H9 (cell line): ENCODE measurements around the gene VTCN1. TPM values are rescaled to one million over a fixed set of nuclear protein-coding genes. Genes with fewer than 3 reads are reported as not detected.

Source experiments
- DNase-seq: peaks from one replicate; pipeline ENCODE4 v3.0.0-alpha.2; 2017
- H2AFZ ChIP-seq: one replicate; pipeline ENCODE4 v1.6.1; 2013; ENCODE audit warnings: mild to moderate bottlenecking, low read length, control low read depth, moderate library complexity
- H2AK5ac ChIP-seq: 2 replicates; pipeline ENCODE4 v1.6.1; 2013; ENCODE audit warnings: low read length, control low read depth, mixed read lengths; ENCODE audit not compliant: insufficient read length
- H2BK120ac ChIP-seq: one replicate; pipeline ENCODE4 v1.6.1; 2013; ENCODE audit warnings: low read depth, mild to moderate bottlenecking, low read length, control low read depth, inconsistent platforms; ENCODE audit not compliant: poor library complexity, severe bottlenecking
- H2BK12ac ChIP-seq: 2 replicates; pipeline ENCODE4 v1.6.1; 2013; ENCODE audit warnings: low read length, control low read depth, mixed read lengths, low read depth; ENCODE audit not compliant: insufficient read length
- H2BK15ac ChIP-seq: 2 replicates; pipeline ENCODE4 v1.6.1; 2013; ENCODE audit warnings: low read depth, low read length, control low read depth
- H2BK20ac ChIP-seq: one replicate; pipeline ENCODE4 v1.6.1; 2013; ENCODE audit warnings: low read depth, mild to moderate bottlenecking, low read length, control low read depth, inconsistent platforms; ENCODE audit not compliant: poor library complexity, severe bottlenecking
- H2BK5ac ChIP-seq: 2 replicates; pipeline ENCODE4 v1.6.1; 2013; ENCODE audit warnings: low read length, control low read depth, mixed read lengths; ENCODE audit not compliant: insufficient read length
- H3K14ac ChIP-seq: 2 replicates; pipeline ENCODE4 v1.6.1; 2013; ENCODE audit warnings: low read length, control low read depth; ENCODE audit not compliant: insufficient read depth
- H3K18ac ChIP-seq: 2 replicates; pipeline ENCODE4 v1.6.1; 2013; ENCODE audit warnings: low read depth, mild to moderate bottlenecking, mixed read lengths, low read length, control low read depth; ENCODE audit not compliant: insufficient read length
- H3K23ac ChIP-seq: 2 replicates; pipeline ENCODE4 v1.6.1; 2013; ENCODE audit warnings: low read length, control low read depth, mixed read lengths, low read depth; ENCODE audit not compliant: insufficient read length
- H3K23me2 ChIP-seq: 2 replicates; pipeline ENCODE4 v1.6.1; 2013; ENCODE audit warnings: low read depth, mild to moderate bottlenecking, mixed read lengths, low read length, control low read depth; ENCODE audit not compliant: insufficient read length, poor library complexity, severe bottlenecking
- H3K27ac ChIP-seq: 2 replicates; pipeline ENCODE4 v1.5.1; 2013; ENCODE audit warnings: low read length, control low read depth, mixed read lengths, low read depth; ENCODE audit not compliant: insufficient read length
- H3K27me3 ChIP-seq: 2 replicates; pipeline ENCODE4 v1.6.1; 2013; ENCODE audit warnings: low read length, control low read depth, inconsistent platforms; ENCODE audit not compliant: insufficient read depth
- H3K4ac ChIP-seq: 2 replicates; pipeline ENCODE4 v1.6.1; 2013; ENCODE audit warnings: low read depth, mild to moderate bottlenecking, control low read depth, inconsistent platforms, low read length, moderate library complexity
- H3K4me1 ChIP-seq: 2 replicates; pipeline ENCODE4 v1.6.1; 2013; ENCODE audit warnings: low read length, control low read depth, inconsistent platforms; ENCODE audit not compliant: insufficient read depth
- H3K4me2 ChIP-seq: 2 replicates; pipeline ENCODE4 v1.6.1; 2013; ENCODE audit warnings: low read length, control low read depth, mixed read lengths; ENCODE audit not compliant: insufficient read length, insufficient read depth
- H3K56ac ChIP-seq: 2 replicates; pipeline ENCODE4 v1.6.1; 2013; ENCODE audit warnings: low read depth, mild to moderate bottlenecking, mixed read lengths, low read length, control low read depth; ENCODE audit not compliant: insufficient read length
- H3K79me1 ChIP-seq: 2 replicates; pipeline ENCODE4 v1.6.1; 2013; ENCODE audit warnings: low read depth, mild to moderate bottlenecking, moderate library complexity, low read length, control low read depth, inconsistent platforms; ENCODE audit not compliant: insufficient read depth, poor library complexity, severe bottlenecking
- H3K79me2 ChIP-seq: 2 replicates; pipeline ENCODE4 v1.6.1; 2013; ENCODE audit warnings: low read length, control low read depth, inconsistent platforms; ENCODE audit not compliant: insufficient read depth
- H3K9ac ChIP-seq: 2 replicates; pipeline ENCODE4 v1.6.1; 2013; ENCODE audit warnings: low read length, control low read depth, mixed read lengths; ENCODE audit not compliant: insufficient read length; ENCODE audit errors: extremely low read depth
- H3K9me3 ChIP-seq: one replicate; pipeline ENCODE4 v1.6.1; 2013; ENCODE audit warnings: low read depth, low read length, inconsistent platforms; ENCODE audit not compliant: control insufficient read depth
- H3T11ph ChIP-seq: one replicate; pipeline ENCODE4 v1.6.1; 2013; ENCODE audit warnings: mild to moderate bottlenecking, low read length, control low read depth, inconsistent platforms
- H4K20me1 ChIP-seq: one replicate; pipeline ENCODE4 v1.6.1; 2013; ENCODE audit not compliant: control insufficient read depth, insufficient read length, insufficient read depth
- H4K5ac ChIP-seq: 2 replicates; pipeline ENCODE4 v1.6.1; 2013; ENCODE audit warnings: low read depth, mild to moderate bottlenecking, mixed read lengths, low read length, control low read depth; ENCODE audit not compliant: insufficient read length
- H4K8ac ChIP-seq: replicated peaks from 2 replicates; pipeline ENCODE4 v1.6.1; 2013; ENCODE audit warnings: low read length, control low read depth, mixed read lengths, low read depth; ENCODE audit not compliant: insufficient read length
- H4K91ac ChIP-seq: 2 replicates; pipeline ENCODE4 v1.6.1; 2013; ENCODE audit warnings: low read depth, mild to moderate bottlenecking, moderate library complexity, mixed read lengths, low read length, control low read depth; ENCODE audit not compliant: insufficient read length
- H3K27ac Mint-ChIP-seq, 3 experiments: 2 replicates in 2 of 3; 3 replicates in 1 of 3; pipeline ENCODE4 v1.8.0; 2020 to 2021; ENCODE audit warnings: mixed read lengths in 3 of 3, mild to moderate bottlenecking in 1 of 3, moderate library complexity in 1 of 3
- H3K27me3 Mint-ChIP-seq: 2 replicates; pipeline ENCODE4 v1.8.0; 2021; ENCODE audit warnings: low read depth, mild to moderate bottlenecking, moderate library complexity, mixed read lengths
- H3K36me3 Mint-ChIP-seq, 3 experiments: 2 replicates in 2 of 3; 3 replicates in 1 of 3; pipeline ENCODE4 v1.8.0; 2020 to 2021; ENCODE audit warnings: low read depth in 3 of 3, mixed read lengths in 3 of 3; ENCODE audit not compliant: insufficient read depth in 1 of 3
- H3K4me1 Mint-ChIP-seq, 2 experiments: 2 replicates each; pipeline ENCODE4 v1.8.0; 2020; ENCODE audit warnings: mixed read lengths in 2 of 2
- H3K4me3 Mint-ChIP-seq, 2 experiments: 2 replicates in 1 of 2; 3 replicates in 1 of 2; pipeline ENCODE4 v1.8.0; 2020 to 2021; ENCODE audit warnings: mild to moderate bottlenecking in 2 of 2, mixed read lengths in 2 of 2, moderate library complexity in 1 of 2
- H3K9me3 Mint-ChIP-seq, 2 experiments: 2 replicates in 1 of 2; 3 replicates in 1 of 2; pipeline ENCODE4 v1.8.0; 2020; ENCODE audit warnings: mild to moderate bottlenecking in 2 of 2, mixed read lengths in 2 of 2, moderate library complexity in 1 of 2
- WGBS: extraction: QIAGEN DNeasy Blood & Tissue Kit; methylation state at CpG from one replicate; pipeline ENCODE4 v1.1.7; 2013; ENCODE audit warnings: missing lambda C conversion rate, low lambda C conversion rate, mixed read lengths; ENCODE audit not compliant: insufficient read length; ENCODE audit errors: extremely low coverage; 5-methylcytosine and 5-hydroxymethylcytosine counted together
- total RNA-seq: library from RNA; stranded (reverse); gene quantifications from 2 replicates; pipeline ENCODE4 v1.2.1, GENCODE V29; 2021
- TF ChIP-seq, protein P1 (sequence below): fragments of 200-600 bp; sonication (generic); conservative IDR thresholded peaks from 3 replicates; pipeline ENCODE4 v1.8.0; 2021; ENCODE audit warnings: antibody characterized with exemption, mild to moderate bottlenecking

The VTCN1 gene
- total RNA-seq, 1 experiment from 2014 or later: 0.33 TPM

DNA sequence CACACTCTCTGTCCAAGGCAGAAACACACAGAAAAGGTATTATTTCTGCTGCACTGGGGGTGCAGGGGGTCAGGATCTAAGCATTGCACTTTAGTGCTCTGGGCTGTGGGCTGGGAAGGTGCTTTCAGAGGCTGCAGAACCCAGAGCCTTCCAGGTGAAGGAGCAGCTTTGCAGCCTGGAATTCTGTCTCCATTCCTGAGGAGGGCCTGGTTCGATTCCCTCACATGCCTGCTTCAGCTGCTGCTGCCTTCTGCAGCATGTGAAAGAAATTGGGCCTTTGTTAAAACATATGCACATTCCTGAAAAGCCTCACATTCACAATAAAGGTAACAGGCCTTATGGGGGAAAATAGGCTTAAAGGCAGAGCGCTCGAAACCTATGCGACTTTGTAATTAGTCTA is 35.9 kb downstream of the VTCN1 start:
- Histone ChIP-seq H3K27me3 (no peaks in the 10 kb centered on the region), H4K5ac (no peak overlapping the region), H3K14ac (no peak overlapping the region), H3K79me1 (no peaks in the 10 kb centered on the region), H2BK120ac (no peak overlapping the region), H3K4me1 (peaks cover 3% of the 10 kb centered on the region; the same call in 1 of the 2 replicates), H3K9me3 (no peaks in the 10 kb centered on the region), H2AK5ac (no peak overlapping the region), H3K27ac (no peak overlapping the region), H3K9ac (no peak overlapping the region), H3K18ac (no peak overlapping the region), H3K56ac (no peak overlapping the region), H3K4me2 (no peak overlapping the region), H3T11ph (no peak overlapping the region), H4K91ac (no peak overlapping the region), H3K4ac (no peak overlapping the region), H2BK5ac (no peak overlapping the region), H3K23me2 (no peaks in the 10 kb centered on the region), H2BK15ac (no peak overlapping the region), H3K23ac (no peak overlapping the region), H4K8ac (no peak overlapping the region), H2BK12ac (no peak overlapping the region), H4K20me1 (no peaks in the 10 kb centered on the region), H3K79me2 (no peaks in the 10 kb centered on the region), H2AFZ (no peak overlapping the region), H2BK20ac (no peak overlapping the region)
- peaks cover 46 to 54% of the 10 kb centered on the region in 2 experiments for H3K4me1 Mint-ChIP-seq
- no CpG with 5 or more reads among the region's 4 CpGs for WGBS
- no peak overlapping the region for H3K4me3 Mint-ChIP-seq
- TF ChIP-seq, protein P1, sequence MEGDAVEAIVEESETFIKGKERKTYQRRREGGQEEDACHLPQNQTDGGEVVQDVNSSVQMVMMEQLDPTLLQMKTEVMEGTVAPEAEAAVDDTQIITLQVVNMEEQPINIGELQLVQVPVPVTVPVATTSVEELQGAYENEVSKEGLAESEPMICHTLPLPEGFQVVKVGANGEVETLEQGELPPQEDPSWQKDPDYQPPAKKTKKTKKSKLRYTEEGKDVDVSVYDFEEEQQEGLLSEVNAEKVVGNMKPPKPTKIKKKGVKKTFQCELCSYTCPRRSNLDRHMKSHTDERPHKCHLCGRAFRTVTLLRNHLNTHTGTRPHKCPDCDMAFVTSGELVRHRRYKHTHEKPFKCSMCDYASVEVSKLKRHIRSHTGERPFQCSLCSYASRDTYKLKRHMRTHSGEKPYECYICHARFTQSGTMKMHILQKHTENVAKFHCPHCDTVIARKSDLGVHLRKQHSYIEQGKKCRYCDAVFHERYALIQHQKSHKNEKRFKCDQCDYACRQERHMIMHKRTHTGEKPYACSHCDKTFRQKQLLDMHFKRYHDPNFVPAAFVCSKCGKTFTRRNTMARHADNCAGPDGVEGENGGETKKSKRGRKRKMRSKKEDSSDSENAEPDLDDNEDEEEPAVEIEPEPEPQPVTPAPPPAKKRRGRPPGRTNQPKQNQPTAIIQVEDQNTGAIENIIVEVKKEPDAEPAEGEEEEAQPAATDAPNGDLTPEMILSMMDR: no peak
- DNase-seq: peak; percentile 54
- 0 out of 7 replicates have a peak, but pooled peaks cover 0 to 10% (median 0%) of the 10 kb centered on the region in 3 experiments for H3K36me3 Mint-ChIP-seq
- H3K27ac Mint-ChIP-seq: peak overlapping the region; percentile 3 to 95 (median 85); a peak in 4 of 7 replicates
- H3K27me3 Mint-ChIP-seq: no peaks in the 10 kb centered on the region
- peaks cover 0 to 3% of the 10 kb centered on the region in 2 experiments; a peak in 1 of 5 replicates for H3K9me3 Mint-ChIP-seq
